Spinal cord (tissue), 10 donors: Measurements from ENCODE around the gene JAZF1. TPM values are rescaled to one million over a fixed set of nuclear protein-coding genes. Genes with fewer than 3 reads are reported as not detected.

Experiments
- DNase-seq, 6 donors: peaks; one replicate each; pipeline versions ENCODE4 v3.0.0 to v3.0.0-alpha.2; 2013 to 2015; ENCODE audit warnings: low spot score in 6 of 6, low read depth in 4 of 6
- H3K27ac ChIP-seq: one replicate; pipeline ENCODE4 v1.5.1; 2013; ENCODE audit warnings: low read depth, low read length, control low read depth
- H3K27me3 ChIP-seq: one replicate; pipeline ENCODE4 v1.6.1; 2013; ENCODE audit warnings: low read length; ENCODE audit not compliant: control insufficient read depth, insufficient read depth
- H3K36me3 ChIP-seq: one replicate; pipeline ENCODE4 v1.6.1; 2013; ENCODE audit warnings: low read length; ENCODE audit not compliant: control insufficient read depth, insufficient read depth
- H3K4me1 ChIP-seq: one replicate; pipeline ENCODE4 v1.6.1; 2013; ENCODE audit warnings: low read length; ENCODE audit not compliant: control insufficient read depth, insufficient read depth
- H3K4me3 ChIP-seq: one replicate; pipeline ENCODE4 v1.5.1; 2013; ENCODE audit warnings: low read depth, low read length, control low read depth
- H3K9me3 ChIP-seq: one replicate; pipeline ENCODE4 v1.6.1; 2013; ENCODE audit warnings: low read length; ENCODE audit not compliant: control insufficient read depth, insufficient read depth
- WGBS: methylation state at CpG from one replicate; pipeline ENCODE4 v1.1.5; 2013; ENCODE audit warnings: missing lambda C conversion rate; ENCODE audit not compliant: insufficient coverage; 5-methylcytosine and 5-hydroxymethylcytosine counted together
- polyA plus RNA-seq, 2 donors: library from polyadenylated mRNA; unstranded; fragments of 120-200 nt; gene quantifications; one replicate each; pipeline ENCODE4 v1.2.1, GENCODE V29; 2013; ENCODE audit not compliant: insufficient read length in 2 of 2
- total RNA-seq, 2 donors: library from RNA; depleted of rRNA in 1 of 2; stranded (reverse); fragments of 120-200 nt in 1 of 2; fragments of >200 nt in 1 of 2; gene quantifications; one replicate each; pipeline versions ENCODE4 v1.2.3 to v1.2.4, GENCODE V29; 2013 to 2014
- donor health status: healthy.

JAZF1 gene
- total and polyA plus RNA-seq, 4 donors: 20.7 to 66.0 (median 50.5) TPM

GRCh38 chr7:28088901-28089714 lies 91.5 kb downstream of the JAZF1 start:
- Histone ChIP-seq H3K9me3 (no peaks in the 10 kb centered on the region), H3K4me3 (no peak overlapping the region), H3K36me3 (no peaks in the 10 kb centered on the region), H3K27me3 (no peaks in the 10 kb centered on the region), H3K4me1 (peaks cover under 1% of the 10 kb centered on the region), H3K27ac (no peak overlapping the region)
- no peak for DNase-seq
- 100% methylated on average over 3 of the region's 6 CpGs for WGBS

- H3K4me1 ChIP-seq: no peaks in the 10 kb centered on the region
- no peaks in the 10 kb centered on the region for H3K27me3 ChIP-seq
- no peaks in the 10 kb centered on the region for H3K9me3 ChIP-seq
- no peaks in the 10 kb centered on the region for H3K36me3 ChIP-seq
- no peak for DNase-seq
- 54% methylated on average over 3 of the region's 4 CpGs for WGBS
- no peak overlapping the region for H3K4me3 ChIP-seq
- no peak overlapping the region for H3K27ac ChIP-seq
Measured at GRCh38 chr7:28088032-28088431, 92.6 kb downstream of the JAZF1 start.

- no peak for DNase-seq
- no peaks in the 10 kb centered on the region for H3K36me3 ChIP-seq
- H3K4me3 ChIP-seq: no peak overlapping the region
- 100% methylated on average over 1 of the region's 2 CpGs for WGBS
- H3K27ac ChIP-seq: no peak overlapping the region
- no peaks in the 10 kb centered on the region for H3K9me3 ChIP-seq
- H3K27me3 ChIP-seq: no peaks in the 10 kb centered on the region
- no peaks in the 10 kb centered on the region for H3K4me1 ChIP-seq
Measured at GRCh38 chr7:28086198-28086597, 94.4 kb downstream of the JAZF1 start.

- Histone ChIP-seq H3K4me1 (no peaks in the 10 kb centered on the region), H3K9me3 (no peaks in the 10 kb centered on the region), H3K4me3 (no peak overlapping the region), H3K27me3 (no peaks in the 10 kb centered on the region), H3K27ac (no peak overlapping the region), H3K36me3 (no peaks in the 10 kb centered on the region)
- DNase-seq: no peak
- WGBS: 90% methylated on average over 3 of the region's 6 CpGs
Measured at GRCh38 chr7:28083998-28084985, 96.3 kb downstream of the JAZF1 start.

GRCh38 chr7:28083164-28083997 lies 97.2 kb downstream of the JAZF1 start:
- no peak for DNase-seq
- 96% methylated on average over 2 of the region's 8 CpGs for WGBS
- no peak overlapping the region for H3K27ac ChIP-seq

GRCh38 chr7:28082071-28082470 lies 98.5 kb downstream of the JAZF1 start:
- H3K4me3 ChIP-seq: no peak overlapping the region
- no peaks in the 10 kb centered on the region for H3K27me3 ChIP-seq
- no peak overlapping the region for H3K27ac ChIP-seq
- WGBS: 96% methylated on average over 2 of the region's 5 CpGs
- H3K9me3 ChIP-seq: no peaks in the 10 kb centered on the region
- H3K36me3 ChIP-seq: no peaks in the 10 kb centered on the region
- DNase-seq: no peak
- no peaks in the 10 kb centered on the region for H3K4me1 ChIP-seq

More at GRCh38 chr7:28083164-28083997, 97.2 kb downstream of the JAZF1 start:
- Histone ChIP-seq H3K4me3 (no peak overlapping the region), H3K9me3 (no peaks in the 10 kb centered on the region), H3K4me1 (no peaks in the 10 kb centered on the region), H3K36me3 (no peaks in the 10 kb centered on the region), H3K27me3 (no peaks in the 10 kb centered on the region)

- no peaks in the 10 kb centered on the region for H3K36me3 ChIP-seq
- 78% methylated on average over 2 of the region's 5 CpGs for WGBS
Measured at GRCh38 chr7:28081016-28081415, 99.6 kb downstream of the JAZF1 start.

GRCh38 chr7:28078036-28078901 lies 102.3 kb downstream of the JAZF1 start:
- H3K27me3 ChIP-seq: no peaks in the 10 kb centered on the region
- H3K27ac ChIP-seq: no peak overlapping the region
- H3K36me3 ChIP-seq: no peaks in the 10 kb centered on the region
- peak in 3 of 6 donors; percentile 38 to 80 (median 61) for DNase-seq
- no peak overlapping the region for H3K4me3 ChIP-seq
- H3K4me1 ChIP-seq: no peaks in the 10 kb centered on the region
- 0% methylated on average over 1 of the region's 7 CpGs for WGBS
- H3K9me3 ChIP-seq: no peaks in the 10 kb centered on the region

More at GRCh38 chr7:28081016-28081415, 99.6 kb downstream of the JAZF1 start:
- Histone ChIP-seq H3K9me3 (no peaks in the 10 kb centered on the region), H3K27me3 (no peaks in the 10 kb centered on the region), H3K4me1 (no peaks in the 10 kb centered on the region), H3K27ac (no peak overlapping the region), H3K4me3 (no peak overlapping the region)
- no peak for DNase-seq
